Measurements from ENCODE around the gene KLHL35. TPM values are rescaled to one million over a fixed set of nuclear protein-coding genes. Genes with fewer than 3 reads are reported as not detected.

KLHL35 gene
- total and polyA plus RNA-seq, 4 donors, result 0.07 to 0.42 (median 0.15) TPM; not detected in 1

GRCh38 chr11:75431533-75432525 lies 1.2 kb downstream of the KLHL35 start:
- TF ChIP-seq HNF4G (IDR thresholded peaks at IDR 0.05) (no peak), ZBTB33 (IDR thresholded peaks at IDR 0.05) (no peak), CTCF (IDR thresholded peaks at IDR 0.05; ENCODE audit: low read depth, low read length, missing input control) (no peak)
- Histone ChIP-seq H3K9me3 (ENCODE audit: control insufficient read depth in 4 of 4, low read length in 3 of 4) (peaks cover 0 to 5% (median 1%) of the 10 kb centered on the region in 4 donors), H3K27me3 (ENCODE audit: control insufficient read depth in 4 of 4, insufficient read depth in 4 of 4, low read length in 3 of 4) (peaks cover 0 to 11% (median 5%) of the 10 kb centered on the region in 4 donors), H3K36me3 (ENCODE audit: control insufficient read depth in 4 of 4, insufficient read depth in 3 of 4, low read depth in 1 of 4, low read length in 3 of 4) (no peaks in the 10 kb centered on the region), H3K27ac (ENCODE audit: low read depth in 1 of 2, low read length in 2 of 2) (no peak overlapping the region), H3K4me1 (ENCODE audit: control insufficient read depth in 4 of 4, insufficient read depth in 4 of 4, low read length in 3 of 4) (peaks cover 4 to 18% (median 6%) of the 10 kb centered on the region in 4 donors), H3K4me3 (ENCODE audit: low read depth in 1 of 3, low read length in 3 of 3) (no peak overlapping the region), H3K9ac (ENCODE audit: low read depth in 1 of 2, low read length in 2 of 2) (no peak overlapping the region)
- WGBS, result 50% methylated on average over 16 of the region's 16 CpGs
- no peak for DNase-seq (ENCODE audit: low spot score)

GRCh38 chr11:75430714-75431532 lies 2.1 kb downstream of the KLHL35 start:
- H3K4me3 ChIP-seq (ENCODE audit: low read depth in 1 of 3, low read length in 3 of 3), result peak overlapping the region in 1 of 3 donors; percentile 40
- H3K4me1 ChIP-seq (ENCODE audit: control insufficient read depth in 4 of 4, insufficient read depth in 4 of 4, low read length in 3 of 4), result peaks cover 4 to 18% (median 6%) of the 10 kb centered on the region in 4 donors
- H3K36me3 ChIP-seq (ENCODE audit: control insufficient read depth in 4 of 4, insufficient read depth in 3 of 4, low read depth in 1 of 4, low read length in 3 of 4), result no peaks in the 10 kb centered on the region
- H3K27ac ChIP-seq (ENCODE audit: low read depth in 1 of 2, low read length in 2 of 2), result no peak overlapping the region
- TF ChIP-seq FOXA2 (IDR thresholded peaks at IDR 0.05) (no peak), REST (IDR thresholded peaks at IDR 0.05) (no peak), TAF1 (conservative IDR thresholded peaks at IDR 0.05) (no peak), NR2F2 (IDR thresholded peaks at IDR 0.05) (no peak), FOXA1 (IDR thresholded peaks at IDR 0.05) (no peak)
- DNase-seq (ENCODE audit: low spot score), result no peak
- H3K9ac ChIP-seq (ENCODE audit: low read depth in 1 of 2, low read length in 2 of 2), result no peak overlapping the region
- 26% methylated on average over 32 of the region's 32 CpGs for WGBS
- H3K9me3 ChIP-seq (ENCODE audit: control insufficient read depth in 4 of 4, low read length in 3 of 4), result peaks cover 0 to 5% (median 1%) of the 10 kb centered on the region in 4 donors
- peaks cover 0 to 11% (median 5%) of the 10 kb centered on the region in 4 donors for H3K27me3 ChIP-seq (ENCODE audit: control insufficient read depth in 4 of 4, insufficient read depth in 4 of 4, low read length in 3 of 4)

Measured in liver (tissue), 9 donors.